HG02642 (cell line): ENCODE results near the gene STAC2.
"Not testable (repeated sequence)": the region's sequence is repeated elsewhere in the genome, so short reads cannot be mapped to it uniquely, and the experiment has no call there.

Experiments
- ATAC-seq: cut with Tn5 transposase; IDR thresholded peaks from one replicate; pipeline ENCODE4 v1.9.1; 2021; ENCODE audit warnings: mild to moderate bottlenecking; ENCODE audit not compliant: unreplicated experiment, poor library complexity

Gene STAC2, protein sequence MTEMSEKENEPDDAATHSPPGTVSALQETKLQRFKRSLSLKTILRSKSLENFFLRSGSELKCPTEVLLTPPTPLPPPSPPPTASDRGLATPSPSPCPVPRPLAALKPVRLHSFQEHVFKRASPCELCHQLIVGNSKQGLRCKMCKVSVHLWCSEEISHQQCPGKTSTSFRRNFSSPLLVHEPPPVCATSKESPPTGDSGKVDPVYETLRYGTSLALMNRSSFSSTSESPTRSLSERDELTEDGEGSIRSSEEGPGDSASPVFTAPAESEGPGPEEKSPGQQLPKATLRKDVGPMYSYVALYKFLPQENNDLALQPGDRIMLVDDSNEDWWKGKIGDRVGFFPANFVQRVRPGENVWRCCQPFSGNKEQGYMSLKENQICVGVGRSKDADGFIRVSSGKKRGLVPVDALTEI

DNA sequence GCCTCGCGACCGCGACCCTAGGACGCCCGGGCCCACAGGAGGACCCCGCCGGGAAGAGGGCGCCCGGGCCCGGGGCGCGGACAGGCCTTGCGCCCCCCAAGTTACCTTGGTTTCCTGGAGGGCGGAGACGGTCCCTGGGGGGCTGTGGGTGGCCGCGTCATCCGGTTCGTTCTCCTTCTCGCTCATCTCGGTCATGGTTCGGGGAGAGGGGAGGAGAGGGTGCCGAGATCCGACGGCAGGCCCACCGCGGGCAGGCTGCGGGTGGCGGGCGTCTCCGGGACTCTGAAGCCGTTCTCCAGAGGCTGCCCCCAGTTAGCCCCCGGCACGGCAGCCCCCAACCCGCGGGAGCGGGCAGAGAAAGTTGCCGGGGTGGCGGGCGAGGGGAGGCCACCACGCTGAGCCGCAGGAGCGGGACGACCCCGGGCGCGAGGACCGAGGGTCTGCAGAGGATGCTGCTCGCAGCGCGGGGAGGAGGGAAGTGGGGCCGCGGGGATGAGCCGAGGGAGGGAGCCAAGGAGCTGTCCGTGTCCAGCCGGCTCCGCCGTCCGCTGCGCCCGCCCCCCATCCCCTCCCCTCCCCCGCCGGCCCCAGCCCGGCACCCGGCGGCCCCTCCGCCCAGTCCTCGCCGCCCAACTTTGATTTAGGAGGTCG lies at the start of gene STAC2:
TSS of gene STAC2 (minus strand) at position 638 of the 651 bp plus-strand sequence. CDS start at position 195, 443 bp downstream.
- no peak for ATAC-seq

DNA sequence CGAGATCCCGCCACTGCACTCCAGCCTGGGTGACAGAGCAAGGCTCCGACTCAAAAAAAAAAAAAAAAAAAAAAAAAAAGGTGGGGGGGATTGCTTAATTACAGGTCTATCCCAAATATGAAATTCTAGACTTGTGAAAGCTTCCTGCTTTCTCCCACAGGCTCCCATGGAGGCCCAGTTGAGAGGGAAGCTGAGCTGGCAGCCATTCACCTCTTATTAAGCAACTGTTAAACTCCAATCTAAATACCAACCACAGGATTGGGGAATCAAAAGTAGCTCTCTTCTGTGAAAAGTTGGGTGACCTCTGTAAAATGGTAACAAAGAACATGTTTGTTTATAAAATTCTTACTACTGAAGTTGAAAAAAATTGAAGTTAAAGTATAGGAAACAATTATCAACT lies 45.8 kb upstream of the STAC2 start:
- no peak for ATAC-seq

DNA sequence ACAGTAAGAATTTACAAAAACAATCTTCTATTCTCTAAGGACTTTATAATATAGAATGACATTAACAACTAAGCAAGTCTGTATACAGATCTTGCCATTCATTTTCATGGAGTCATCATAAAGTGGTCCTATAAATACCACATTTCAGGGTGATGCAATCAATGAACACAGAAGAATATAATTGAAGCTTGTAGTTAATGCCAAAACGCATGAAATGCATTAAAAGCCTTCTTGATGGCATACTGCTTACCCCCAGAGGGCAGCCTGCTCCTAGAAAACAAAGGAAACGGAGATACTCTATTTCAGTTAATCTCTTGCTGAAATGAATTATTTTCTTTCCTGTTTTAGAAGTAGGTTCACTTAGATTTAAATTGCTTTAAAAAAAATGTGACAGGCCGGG lies 45.2 kb upstream of the STAC2 start:
- no peak for ATAC-seq

DNA sequence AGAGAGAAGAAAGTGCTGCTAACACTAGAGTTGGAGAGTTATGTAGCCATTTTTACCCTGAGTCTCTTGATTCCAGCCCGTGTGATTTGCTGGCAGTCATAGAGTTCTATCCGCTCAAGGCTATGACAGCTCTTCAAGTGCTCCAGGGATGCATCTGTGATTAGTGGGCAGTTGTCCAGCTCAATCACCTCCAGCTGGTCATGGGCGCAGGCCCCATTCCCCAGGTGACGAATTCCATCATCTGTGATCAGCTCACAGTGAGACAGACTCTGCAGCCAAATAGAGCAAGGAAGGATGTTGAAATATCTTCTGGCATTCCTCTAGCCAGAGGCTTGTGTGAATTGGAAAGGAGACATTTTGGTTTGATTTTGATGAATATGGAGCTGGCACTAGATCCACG lies 38.4 kb upstream of the STAC2 start:
- ATAC-seq: no peak

DNA sequence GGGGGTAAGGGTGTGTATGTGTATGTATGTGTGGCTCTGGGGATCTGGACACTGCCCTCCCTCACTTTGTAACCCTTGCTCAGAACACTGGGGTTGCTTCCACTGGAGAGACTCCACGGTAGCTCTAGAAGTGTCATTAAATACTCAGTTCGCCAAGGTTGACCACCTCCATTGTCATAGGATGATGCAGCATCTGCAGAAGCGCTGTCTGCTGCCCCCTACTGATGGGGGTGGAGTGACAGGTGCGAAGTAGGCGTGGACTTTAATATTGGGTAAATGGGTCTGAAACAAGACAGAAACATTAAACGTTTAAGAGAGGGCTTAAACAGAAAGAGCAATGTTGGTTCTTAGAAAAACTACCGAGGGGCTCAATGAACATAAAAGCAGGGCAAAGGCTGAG lies 35.5 kb upstream of the STAC2 start:
- no peak for ATAC-seq

DNA sequence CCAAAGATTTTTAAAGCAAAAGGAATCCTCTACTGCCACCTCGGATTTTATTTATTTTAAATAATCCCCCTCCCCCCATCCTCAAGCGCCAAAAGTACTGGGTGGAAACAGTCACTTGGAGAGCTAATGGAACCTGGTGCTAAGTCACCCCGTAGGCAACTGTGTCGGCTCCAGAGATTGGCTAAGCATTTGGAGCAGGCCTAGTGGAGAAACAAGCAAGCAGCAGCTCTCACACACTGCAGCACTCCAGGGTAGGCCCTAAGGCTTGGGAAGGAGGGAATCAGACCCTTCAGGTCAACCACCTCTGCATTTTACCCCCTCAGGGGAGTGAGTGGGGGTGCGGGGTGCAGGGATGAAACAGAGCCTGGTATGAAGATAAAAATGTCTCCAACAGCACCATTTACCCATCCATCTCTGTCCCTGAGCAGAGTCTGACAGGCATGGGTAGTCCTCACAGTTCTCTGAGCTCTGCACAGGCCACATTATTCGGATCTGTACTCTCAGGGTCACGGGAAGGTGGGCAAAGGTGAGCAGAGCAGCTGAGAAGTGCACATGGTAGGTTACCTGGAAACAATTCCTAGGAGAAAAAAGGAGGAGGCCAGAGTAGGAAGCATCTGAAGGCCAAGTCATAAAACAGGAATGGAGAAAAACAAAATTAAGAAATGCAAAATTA lies 27.2 kb upstream of the STAC2 start:
- no peak for ATAC-seq

DNA sequence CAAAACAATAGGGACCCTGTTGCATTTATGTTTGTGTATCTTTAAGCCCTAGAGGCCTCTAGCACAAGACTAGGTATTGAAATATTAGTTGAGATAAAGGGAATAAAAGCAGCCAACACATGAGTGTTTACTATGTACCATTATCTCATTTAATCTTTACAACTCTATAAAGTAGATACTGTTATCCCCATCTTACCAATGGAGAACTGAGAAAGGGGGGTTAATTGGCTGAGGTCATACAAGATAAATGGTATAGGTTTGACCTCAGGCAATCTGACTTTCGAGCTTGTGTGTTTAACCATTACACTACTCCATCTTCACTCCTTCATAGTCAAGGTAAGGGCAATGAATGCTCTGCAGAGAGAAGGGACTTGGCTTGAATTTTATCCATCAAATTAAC lies 26.3 kb upstream of the STAC2 start:
- no peak for ATAC-seq

DNA sequence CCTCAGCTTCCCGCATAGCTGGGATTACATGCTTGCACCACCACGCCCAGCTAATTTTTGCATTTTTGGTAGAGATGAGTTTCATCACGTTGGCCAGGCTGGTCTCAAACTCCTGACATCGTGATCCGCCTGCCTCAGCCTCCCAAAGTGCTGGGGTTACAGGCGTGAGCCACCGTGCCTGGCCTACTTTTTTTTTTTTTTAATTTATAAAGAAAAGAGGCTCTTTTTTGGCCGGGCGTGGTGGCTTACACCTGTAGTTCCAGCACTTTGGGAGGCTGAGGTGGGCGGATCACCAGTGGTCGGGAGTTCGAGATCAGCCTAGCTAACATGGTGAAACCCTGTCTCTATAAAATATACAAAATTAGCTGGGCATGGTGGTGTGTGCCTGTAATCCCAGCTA lies 24.3 kb upstream of the STAC2 start:
- ATAC-seq: not testable (repeated sequence)

DNA sequence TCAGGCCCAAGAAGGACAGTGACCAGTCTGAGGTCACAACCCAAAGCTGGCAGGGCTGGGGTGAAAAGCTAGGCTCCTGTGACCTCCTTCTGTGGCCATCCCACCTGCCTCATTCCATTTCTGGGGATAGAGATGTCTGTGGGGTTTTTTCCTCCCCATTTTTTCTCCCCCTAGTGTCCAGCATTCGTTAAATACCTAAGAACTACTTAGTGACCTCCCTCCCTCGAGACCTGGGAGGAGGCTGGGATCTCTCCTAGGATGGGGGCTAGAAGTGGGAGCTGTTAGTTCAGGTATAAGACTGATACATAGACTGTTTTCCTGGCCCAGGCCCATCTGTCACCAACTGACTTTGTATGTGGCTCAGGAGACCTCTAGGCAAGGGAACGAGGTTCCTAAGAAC lies 20.5 kb upstream of the STAC2 start:
- ATAC-seq: no peak

DNA sequence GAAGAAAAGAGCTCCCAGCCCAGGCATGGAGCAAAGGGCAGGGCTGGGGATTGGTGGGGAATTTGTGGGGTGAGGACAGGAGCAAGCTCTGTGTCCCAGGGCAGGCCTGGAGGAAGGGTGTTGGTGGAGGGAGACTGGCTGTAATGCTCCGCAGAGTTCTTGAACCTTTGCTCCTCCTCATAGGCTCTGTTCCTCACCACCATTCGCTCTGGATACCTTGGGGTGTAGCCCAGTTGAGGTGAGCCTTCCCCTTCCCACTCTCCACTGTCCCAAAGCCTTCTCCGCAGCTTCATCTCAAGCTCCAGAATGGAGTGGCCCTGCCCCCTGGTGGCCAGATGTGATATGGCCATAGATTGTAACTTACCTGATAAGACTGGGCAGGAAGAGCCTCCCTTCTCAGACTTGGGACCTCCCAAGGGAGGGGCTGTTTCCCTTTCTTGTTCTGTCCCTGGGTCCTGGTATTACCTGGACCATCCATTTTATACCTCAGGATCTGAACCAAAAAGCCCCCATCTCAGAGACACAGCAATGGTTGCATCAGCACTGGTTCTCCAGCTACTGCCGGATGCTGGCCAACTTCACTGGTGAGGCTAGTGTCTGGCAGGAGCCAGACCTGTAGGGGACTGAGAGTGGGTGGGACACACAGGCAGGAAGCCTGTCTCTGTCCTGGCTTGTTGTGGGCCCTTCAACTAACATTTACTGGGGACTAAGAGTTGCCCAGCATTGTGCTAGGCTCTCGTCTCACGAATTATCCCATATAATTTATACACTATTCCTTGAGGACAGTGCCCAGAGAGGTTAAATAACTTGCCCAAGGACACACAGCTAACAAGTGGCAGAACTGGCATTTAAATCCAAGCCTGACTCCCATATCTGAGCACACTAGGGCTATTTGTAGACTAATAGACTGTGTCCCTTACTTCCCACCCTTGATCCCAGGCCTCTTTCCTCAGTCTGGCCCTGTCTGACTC lies 19.1 kb upstream of the STAC2 start:
- no peak for ATAC-seq

DNA sequence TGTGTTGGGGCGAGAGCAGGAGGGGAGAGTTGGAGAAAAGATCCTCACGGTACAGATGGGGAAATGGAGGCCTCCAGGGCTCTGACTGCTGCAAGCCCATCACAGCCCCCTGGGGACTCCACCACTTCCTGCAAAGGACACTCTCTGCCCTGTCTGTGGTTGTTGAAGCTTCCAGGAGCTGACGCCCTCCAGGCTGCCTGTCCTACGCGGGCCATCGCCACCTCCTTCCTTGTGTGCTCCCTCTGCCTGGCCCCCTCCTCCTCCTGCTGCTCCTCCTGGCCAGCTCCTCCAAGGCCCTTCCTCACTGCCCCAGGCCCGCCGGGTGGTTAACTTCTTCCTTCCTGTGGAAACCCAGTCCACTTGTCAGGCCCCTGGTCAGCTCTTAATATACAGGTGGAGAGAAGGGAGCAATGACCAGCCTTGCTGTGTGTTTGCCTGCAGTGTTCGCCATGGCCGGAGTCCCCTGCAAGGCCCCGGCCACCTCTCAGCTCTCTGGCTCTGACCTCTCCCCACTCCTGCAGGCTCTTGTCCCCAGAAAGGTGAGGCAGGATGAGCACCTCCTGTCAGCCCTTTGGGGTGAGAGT lies 18.4 kb upstream of the STAC2 start:
- ATAC-seq: no peak

DNA sequence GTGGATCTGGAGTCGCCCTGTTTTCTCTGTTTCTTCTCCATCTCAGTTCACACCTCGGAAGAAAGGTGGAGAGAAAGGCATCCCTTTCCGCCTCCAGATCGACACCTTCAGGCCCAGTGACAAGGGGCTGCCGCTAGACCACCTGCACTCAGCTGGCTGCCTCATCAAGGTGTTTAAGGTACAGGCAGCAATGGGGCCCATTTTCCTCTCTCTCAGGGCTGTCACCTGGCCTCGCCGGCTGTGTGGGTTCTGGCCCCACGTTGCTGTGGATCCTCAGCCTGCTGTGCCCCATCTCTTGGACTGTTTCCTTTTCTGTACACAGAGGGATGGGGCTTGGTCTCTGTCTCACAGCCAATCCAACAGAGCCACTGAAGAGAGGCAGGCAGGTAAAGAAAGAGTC lies 17.4 kb upstream of the STAC2 start:
- no peak for ATAC-seq

DNA sequence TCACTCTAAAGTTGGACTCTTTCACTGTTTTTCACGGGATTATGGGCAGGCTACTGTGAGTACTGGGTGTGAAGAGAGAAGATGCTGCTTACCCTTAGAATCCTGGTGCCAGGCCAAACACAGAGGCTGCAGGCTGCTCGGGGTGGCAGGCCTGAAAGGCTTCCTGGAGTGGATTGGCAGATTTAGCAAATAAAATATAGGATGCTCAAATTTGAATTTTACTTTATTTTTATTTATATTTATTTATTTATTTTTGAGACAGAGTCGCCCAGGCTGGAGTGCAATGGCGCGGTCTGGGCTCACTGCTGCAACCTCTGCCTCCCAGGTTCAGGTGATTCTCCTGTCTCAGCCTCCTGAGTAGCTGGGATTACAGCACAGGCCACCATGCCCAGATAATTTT lies 14.9 kb upstream of the STAC2 start:
- ATAC-seq: no peak

DNA sequence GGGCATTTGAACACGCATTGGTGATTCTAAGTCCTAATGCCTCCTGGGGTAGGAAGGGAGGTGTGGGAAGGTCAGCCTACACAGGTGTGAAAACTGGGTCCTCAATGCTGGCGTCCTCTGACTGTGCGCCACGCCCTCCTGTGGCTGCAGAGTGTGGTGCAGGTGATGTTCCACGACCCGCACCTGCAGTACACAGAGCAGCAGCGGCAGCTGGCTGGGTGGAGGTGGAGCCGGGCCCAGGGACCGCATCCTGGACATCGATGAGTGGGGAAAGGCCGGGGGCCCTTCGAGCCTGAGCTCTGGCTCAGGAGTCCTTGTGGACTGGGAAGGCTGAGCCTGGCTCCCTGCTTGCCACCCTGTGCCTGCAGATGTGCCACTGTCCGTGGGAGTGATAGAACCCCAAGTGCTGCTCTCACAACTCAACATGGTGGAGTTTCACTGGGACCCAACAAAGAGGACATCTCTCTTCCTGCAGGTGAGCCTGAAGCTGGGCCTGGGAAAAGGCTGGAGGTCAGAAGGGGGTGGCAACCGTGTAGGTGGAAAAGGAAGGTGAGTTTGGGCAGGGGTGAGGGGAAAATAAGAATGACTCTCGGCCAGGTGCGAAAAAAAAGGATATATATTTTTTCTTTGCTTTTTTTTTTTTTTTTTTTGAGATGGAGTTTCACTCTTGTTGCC lies 14.0 kb upstream of the STAC2 start:
- ATAC-seq: peak; percentile 58

DNA sequence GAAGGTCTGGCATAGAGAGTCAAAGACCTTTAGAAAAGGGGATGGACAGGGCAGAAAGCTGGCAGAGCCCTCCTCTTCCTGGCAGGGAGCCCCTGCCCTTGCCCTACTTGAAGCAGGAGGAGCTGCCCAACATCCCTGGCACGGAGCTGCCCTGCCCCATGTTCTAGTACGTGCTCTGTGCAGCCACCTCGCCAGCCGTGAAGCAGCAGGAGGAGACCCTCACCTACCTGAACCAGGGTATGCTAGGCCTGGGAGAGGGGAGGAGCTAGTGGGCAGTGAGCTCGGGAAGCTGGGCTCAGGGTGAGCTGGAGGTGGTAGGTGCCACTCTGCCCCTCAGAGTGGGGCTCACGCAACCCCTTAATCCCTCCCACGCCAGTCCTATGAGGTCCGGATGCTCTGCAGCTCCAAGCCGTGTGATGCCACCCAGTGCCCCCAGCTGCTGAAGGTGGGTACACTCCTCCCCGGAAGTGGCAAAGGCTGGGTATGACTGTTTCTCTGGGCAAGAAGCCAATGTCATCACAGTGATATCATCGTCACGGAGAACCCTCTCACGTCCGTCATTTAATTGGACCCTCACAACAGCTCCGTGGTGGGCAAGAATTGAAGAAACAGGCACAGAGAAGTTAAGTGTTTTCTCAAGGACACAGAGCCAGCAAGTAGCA lies 12.7 kb upstream of the STAC2 start:
- no peak for ATAC-seq

DNA sequence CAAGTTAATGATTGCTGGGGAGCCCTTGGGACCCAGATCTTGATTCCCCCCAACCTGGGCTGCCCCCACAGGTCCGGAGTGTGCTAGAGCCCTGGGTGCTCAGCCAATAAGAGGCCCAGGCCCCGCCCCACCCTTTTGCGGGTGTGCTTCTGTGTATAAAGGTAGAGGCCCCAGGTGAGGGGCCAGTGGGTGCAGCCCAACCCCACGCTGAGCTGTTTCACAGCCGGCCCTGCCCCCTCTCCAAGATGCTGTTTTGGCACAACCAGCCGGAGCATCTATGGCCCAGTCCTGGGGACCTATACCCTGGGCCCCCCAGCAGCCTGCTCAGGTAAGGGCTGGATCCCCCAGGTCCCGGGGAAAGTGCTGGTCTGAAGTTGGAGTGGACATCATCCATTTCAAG lies 11.8 kb upstream of the STAC2 start:
- no peak for ATAC-seq

DNA sequence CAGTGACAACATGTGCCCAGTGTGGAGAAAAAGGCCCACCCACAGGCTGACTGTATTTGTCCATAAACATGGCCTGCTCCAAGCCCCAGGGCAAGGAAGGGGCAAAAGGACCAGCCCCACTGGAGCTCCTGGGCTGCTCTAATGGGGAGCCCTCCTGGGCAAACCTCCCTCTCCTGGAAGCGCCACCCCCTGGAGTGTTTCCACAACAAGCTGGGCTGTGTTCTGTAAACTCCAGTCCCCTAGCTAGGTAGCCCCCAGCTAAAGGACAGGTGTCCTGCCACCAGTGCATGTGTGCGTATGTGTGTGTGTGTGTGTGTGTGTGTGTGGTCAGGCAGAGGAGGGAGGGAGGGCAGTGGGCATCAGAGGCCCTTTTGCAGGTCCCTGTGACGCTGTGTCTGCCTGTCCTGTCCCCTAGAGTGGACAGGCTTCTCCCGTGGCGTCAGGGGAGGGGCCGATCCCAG lies 11.3 kb upstream of the STAC2 start:
- ATAC-seq: no peak

DNA sequence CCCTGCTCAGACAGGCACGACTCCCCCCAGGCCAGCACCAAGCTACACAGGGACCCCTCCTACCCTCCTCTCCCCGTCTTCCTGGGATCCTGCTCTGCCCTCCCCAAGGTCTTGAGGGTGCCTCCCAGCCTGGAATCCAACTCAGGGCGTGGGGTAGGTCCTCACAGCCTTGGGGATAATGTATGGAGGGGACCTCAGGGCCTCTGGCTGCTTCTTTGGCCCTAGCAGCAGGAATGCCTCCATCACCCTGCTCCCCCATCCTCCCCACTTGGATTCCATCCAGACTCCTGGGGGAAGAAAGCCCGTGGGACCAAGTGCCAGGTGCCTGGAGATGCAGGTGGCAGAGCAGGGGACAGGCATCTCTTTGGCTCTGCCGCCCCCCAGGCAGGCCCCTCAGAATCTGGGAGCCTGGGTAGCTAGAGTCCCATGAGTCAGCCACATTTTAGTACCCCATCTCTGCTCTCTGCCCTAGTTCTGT lies 10.7 kb upstream of the STAC2 start:
- no peak for ATAC-seq
